Sigmoid colon (tissue), 3 donors: ENCODE measurements around the gene C4BPA.

Experiments
- CTCF ChIP-seq, 4 experiments: fragments of 450-650 bp in 3 of 4; fragments of 200-600 bp in 1 of 4; IDR thresholded peaks; one replicate each; pipeline ENCODE4 v1.5.1; 2016 to 2019; ENCODE audit warnings: antibody characterized with exemption in 4 of 4, mild to moderate bottlenecking in 3 of 4, moderate library complexity in 2 of 4
- POLR2A ChIP-seq, 2 donors: fragments of 450-650 bp; IDR thresholded peaks; one replicate each; pipeline ENCODE4 v1.6.1; 2016; ENCODE audit warnings: antibody characterized with exemption in 2 of 2, mild to moderate bottlenecking in 2 of 2, moderate library complexity in 2 of 2

DNA sequence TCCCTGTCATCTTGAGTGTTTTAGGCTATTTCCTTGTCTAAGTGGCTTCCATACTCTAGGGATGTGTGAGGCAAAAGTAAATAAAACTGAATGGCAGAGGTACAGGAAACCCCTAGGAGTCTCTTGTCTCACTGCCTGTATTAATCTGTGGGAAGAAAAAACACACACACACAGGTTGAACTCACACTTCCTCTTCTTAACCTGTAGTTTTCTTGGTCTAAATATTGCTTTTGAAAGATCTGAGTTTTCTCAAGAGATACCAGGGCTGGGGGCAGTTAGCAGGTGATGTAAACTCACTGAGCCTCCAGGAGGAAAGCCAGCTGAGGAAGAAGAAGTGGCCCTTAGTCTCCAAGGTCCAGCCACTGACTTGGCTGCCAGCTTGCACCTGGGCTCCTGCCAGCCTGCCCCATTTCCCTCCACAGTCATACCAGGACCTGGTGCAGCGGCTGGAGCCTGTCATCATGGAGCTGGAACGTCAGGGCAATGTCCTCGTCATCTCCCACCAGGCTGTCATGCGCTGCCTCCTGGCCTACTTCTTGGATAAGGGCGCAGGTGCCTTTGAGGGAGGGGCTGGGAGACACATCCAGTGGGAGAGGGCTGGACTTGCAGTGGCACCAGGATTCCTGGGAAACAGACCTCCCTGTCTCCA, 34.1 kb upstream of the C4BPA start:
- TF ChIP-seq CTCF (IDR thresholded peaks at IDR 0.05), result no peak
- TF ChIP-seq POLR2A (IDR thresholded peaks at IDR 0.05), result no peak
